Skeletal muscle satellite cell (primary cell): ENCODE results near the gene MMP28. TPM values are rescaled to one million over a fixed set of nuclear protein-coding genes. Genes with fewer than 3 reads are reported as not detected.

Source experiments
- H3K27me3 ChIP-seq: 2 replicates; pipeline ENCODE4 v1.7.0; 2013; ENCODE audit warnings: low read length; ENCODE audit not compliant: control insufficient read depth, insufficient read depth
- H3K36me3 ChIP-seq: 2 replicates; pipeline ENCODE4 v1.7.0; 2013; ENCODE audit warnings: mild to moderate bottlenecking, control low read depth, low read length; ENCODE audit not compliant: insufficient read depth
- H3K4me1 ChIP-seq: 2 replicates; pipeline ENCODE4 v1.7.0; 2013; ENCODE audit warnings: low read length; ENCODE audit not compliant: control insufficient read depth, insufficient read depth
- H3K4me2 ChIP-seq: 2 replicates; pipeline ENCODE4 v1.7.0; 2013; ENCODE audit warnings: mild to moderate bottlenecking, low read length
- H3K4me3 ChIP-seq: 2 replicates; pipeline ENCODE4 v1.7.0; 2013; ENCODE audit warnings: low read length
- H3K9ac ChIP-seq: 2 replicates; pipeline ENCODE4 v1.7.0; 2013; ENCODE audit warnings: mild to moderate bottlenecking, low read depth, low read length, moderate library complexity
- H3K9me3 ChIP-seq: replicated peaks from 2 replicates; pipeline ENCODE4 v1.7.0; 2013; ENCODE audit warnings: mild to moderate bottlenecking, control low read depth, low read length
- total RNA-seq: library from RNA; depleted of rRNA; stranded (reverse); fragments of >200 nt; gene quantifications from 2 replicates; pipeline ENCODE4 v1.2.3, GENCODE V29; 2012; rRNA removed

Gene MMP28, protein sequence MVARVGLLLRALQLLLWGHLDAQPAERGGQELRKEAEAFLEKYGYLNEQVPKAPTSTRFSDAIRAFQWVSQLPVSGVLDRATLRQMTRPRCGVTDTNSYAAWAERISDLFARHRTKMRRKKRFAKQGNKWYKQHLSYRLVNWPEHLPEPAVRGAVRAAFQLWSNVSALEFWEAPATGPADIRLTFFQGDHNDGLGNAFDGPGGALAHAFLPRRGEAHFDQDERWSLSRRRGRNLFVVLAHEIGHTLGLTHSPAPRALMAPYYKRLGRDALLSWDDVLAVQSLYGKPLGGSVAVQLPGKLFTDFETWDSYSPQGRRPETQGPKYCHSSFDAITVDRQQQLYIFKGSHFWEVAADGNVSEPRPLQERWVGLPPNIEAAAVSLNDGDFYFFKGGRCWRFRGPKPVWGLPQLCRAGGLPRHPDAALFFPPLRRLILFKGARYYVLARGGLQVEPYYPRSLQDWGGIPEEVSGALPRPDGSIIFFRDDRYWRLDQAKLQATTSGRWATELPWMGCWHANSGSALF
- total RNA-seq: under 0.01 and 0.51 TPM in 2 replicates

GRCh38 chr17:35795007-35795870 lies at the start of gene MMP28:
MMP28 (minus strand) TSS chr17:35795641; CDS start chr17:35795377, 264 bp downstream.
- H3K4me2 ChIP-seq: peak within 1 kb of the TSS; percentile 89
- no peaks in the 10 kb centered on the region for H3K36me3 ChIP-seq
- no peak within 1 kb of the TSS for H3K9ac ChIP-seq
- peak within 1 kb of the TSS; percentile 65 for H3K4me3 ChIP-seq
- no peaks in the 10 kb centered on the region for H3K9me3 ChIP-seq
- peaks cover 68% of the 10 kb centered on the region for H3K27me3 ChIP-seq
- peaks cover 14% of the 10 kb centered on the region for H3K4me1 ChIP-seq

DNA sequence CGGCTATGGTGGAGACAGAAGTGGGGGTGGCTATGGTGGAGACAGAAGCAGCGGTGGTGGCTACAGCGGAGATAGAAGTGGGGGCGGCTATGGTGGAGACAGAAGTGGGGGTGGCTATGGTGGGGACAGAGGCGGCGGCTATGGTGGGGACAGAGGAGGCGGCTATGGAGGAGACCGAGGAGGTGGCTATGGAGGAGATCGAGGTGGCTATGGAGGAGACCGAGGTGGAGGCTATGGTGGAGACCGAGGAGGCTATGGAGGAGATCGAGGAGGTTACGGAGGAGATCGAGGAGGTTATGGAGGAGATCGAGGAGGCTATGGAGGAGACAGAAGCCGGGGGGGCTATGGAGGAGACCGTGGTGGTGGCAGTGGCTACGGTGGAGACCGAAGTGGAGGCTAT lies 49.1 kb upstream of the MMP28 start:
- Histone ChIP-seq H3K4me1 (no peaks in the 10 kb centered on the region), H3K27me3 (no peaks in the 10 kb centered on the region), H3K36me3 (peaks cover 72% of the 10 kb centered on the region), H3K9ac (no peak overlapping the region), H3K9me3 (no peaks in the 10 kb centered on the region), H3K4me2 (no peak overlapping the region), H3K4me3 (no peak overlapping the region)

GRCh38 chr17:35843698-35844097 lies 48.3 kb upstream of the MMP28 start:
- Histone ChIP-seq H3K9ac (no peak overlapping the region), H3K36me3 (peaks cover 73% of the 10 kb centered on the region), H3K4me1 (no peaks in the 10 kb centered on the region), H3K4me2 (no peak overlapping the region), H3K4me3 (no peak overlapping the region), H3K27me3 (no peaks in the 10 kb centered on the region), H3K9me3 (no peaks in the 10 kb centered on the region)

DNA sequence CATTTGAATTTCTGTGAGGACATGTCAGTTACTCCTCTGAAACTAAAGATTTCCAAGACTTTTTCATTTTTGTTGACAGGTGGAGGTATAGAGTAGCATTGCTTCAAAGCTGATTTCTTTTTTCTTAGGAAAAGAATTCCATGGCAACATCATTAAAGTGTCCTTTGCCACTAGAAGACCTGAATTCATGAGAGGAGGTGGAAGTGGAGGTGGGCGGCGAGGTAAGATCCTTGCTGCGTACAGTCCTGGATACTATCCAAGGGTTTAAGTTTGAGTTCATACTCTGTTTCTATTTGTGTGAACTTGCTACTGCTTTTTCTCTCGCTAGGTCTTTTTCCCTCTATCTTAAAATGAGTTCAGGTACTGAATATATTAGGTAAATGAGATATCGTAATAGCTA lies 46.8 kb upstream of the MMP28 start:
- H3K27me3 ChIP-seq: no peaks in the 10 kb centered on the region
- H3K4me2 ChIP-seq: no peak overlapping the region
- no peak overlapping the region for H3K9ac ChIP-seq
- no peaks in the 10 kb centered on the region for H3K9me3 ChIP-seq
- peaks cover 71% of the 10 kb centered on the region for H3K36me3 ChIP-seq
- no peaks in the 10 kb centered on the region for H3K4me1 ChIP-seq
- no peak overlapping the region for H3K4me3 ChIP-seq

DNA sequence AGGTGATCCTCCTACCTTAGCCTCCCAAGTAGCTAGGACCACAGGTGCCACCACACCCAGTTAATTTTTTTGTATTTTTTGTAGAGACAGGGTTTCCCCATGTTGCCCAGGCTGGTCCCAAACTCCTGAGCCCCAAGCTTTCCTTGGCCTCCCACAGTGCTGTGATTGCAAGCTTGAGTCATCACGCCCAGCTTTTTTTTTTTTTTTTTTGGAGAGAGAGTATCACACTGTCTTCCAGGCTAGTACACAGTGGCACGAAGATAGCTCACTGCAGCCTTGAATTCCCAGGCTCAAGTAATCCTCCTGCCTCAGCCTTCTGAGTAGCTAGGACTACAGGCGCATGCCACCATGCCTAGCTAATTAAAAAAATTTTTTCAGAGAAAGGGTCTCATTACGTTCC lies 46.1 kb upstream of the MMP28 start:
- H3K27me3 ChIP-seq: no peaks in the 10 kb centered on the region
- no peak overlapping the region for H3K9ac ChIP-seq
- no peaks in the 10 kb centered on the region for H3K4me1 ChIP-seq
- no peak overlapping the region for H3K4me3 ChIP-seq
- H3K9me3 ChIP-seq: no peaks in the 10 kb centered on the region
- no peak overlapping the region for H3K4me2 ChIP-seq
- peaks cover 73% of the 10 kb centered on the region for H3K36me3 ChIP-seq

DNA sequence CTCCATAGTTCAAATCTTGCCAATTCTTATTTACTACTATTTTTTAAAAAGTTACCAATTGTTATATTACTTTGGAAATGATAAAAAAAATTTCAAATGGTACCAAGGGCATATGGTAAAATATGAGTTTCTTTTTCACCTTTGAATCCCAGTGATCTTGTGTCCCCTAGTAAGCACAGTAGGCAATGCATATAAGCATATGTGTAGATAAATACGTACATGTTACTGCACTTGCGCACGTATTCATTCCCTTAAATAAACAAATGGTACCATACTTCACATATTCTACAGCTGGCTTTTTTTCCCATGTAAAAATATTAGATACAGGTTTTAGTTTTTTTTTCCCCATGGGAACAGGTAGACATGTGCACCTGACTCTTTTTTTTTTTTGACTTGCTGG lies 45.7 kb upstream of the MMP28 start:
- peaks cover 73% of the 10 kb centered on the region for H3K36me3 ChIP-seq
- no peak overlapping the region for H3K4me2 ChIP-seq
- H3K4me3 ChIP-seq: no peak overlapping the region
- H3K9ac ChIP-seq: no peak overlapping the region
- H3K4me1 ChIP-seq: no peaks in the 10 kb centered on the region
- H3K27me3 ChIP-seq: no peaks in the 10 kb centered on the region
- no peaks in the 10 kb centered on the region for H3K9me3 ChIP-seq

DNA sequence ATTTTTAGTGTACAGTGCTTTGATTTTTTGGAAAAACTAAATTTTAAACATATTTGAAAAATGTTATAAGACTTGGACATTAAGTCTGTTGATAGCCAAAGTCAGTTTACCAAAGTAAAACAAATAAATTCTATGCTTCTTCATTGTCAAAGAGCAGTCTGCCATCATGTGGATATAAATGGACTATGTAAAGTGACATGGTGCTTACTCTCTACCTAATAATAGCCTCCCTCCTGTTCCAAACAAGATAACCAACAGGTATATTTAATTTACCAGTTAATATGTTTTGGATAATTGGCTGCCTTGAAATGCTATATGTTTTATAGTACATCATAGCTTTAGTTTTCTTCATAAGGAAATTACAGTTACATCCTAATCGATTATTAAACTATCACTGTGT lies 29.8 kb upstream of the MMP28 start:
- Histone ChIP-seq H3K27me3 (no peaks in the 10 kb centered on the region), H3K36me3 (peaks cover 73% of the 10 kb centered on the region), H3K4me2 (no peak overlapping the region), H3K4me1 (no peaks in the 10 kb centered on the region), H3K9me3 (no peaks in the 10 kb centered on the region), H3K4me3 (no peak overlapping the region), H3K9ac (no peak overlapping the region)

DNA sequence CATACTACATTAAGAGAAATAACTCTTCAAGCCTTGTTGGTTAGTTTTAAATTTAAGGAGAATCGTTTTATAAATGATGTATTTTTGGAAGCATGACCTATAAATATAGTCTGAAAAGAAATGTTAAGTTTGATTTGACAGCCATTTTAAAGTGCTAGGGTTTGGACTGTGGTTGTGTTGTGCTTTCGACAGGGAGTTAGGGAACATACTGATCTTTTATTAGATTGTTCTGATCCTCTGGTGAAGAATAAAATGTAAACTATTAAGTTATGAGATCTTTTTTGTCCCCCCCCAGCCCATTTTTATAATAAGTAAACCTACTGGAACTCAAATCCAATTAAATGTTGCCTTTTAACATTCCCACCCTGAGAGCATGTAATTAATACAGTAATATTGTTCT lies 25.9 kb upstream of the MMP28 start:
- Histone ChIP-seq H3K4me3 (no peak overlapping the region), H3K4me1 (no peaks in the 10 kb centered on the region), H3K36me3 (peaks cover 65% of the 10 kb centered on the region), H3K27me3 (no peaks in the 10 kb centered on the region), H3K9ac (no peak overlapping the region), H3K4me2 (no peak overlapping the region), H3K9me3 (no peaks in the 10 kb centered on the region)

DNA sequence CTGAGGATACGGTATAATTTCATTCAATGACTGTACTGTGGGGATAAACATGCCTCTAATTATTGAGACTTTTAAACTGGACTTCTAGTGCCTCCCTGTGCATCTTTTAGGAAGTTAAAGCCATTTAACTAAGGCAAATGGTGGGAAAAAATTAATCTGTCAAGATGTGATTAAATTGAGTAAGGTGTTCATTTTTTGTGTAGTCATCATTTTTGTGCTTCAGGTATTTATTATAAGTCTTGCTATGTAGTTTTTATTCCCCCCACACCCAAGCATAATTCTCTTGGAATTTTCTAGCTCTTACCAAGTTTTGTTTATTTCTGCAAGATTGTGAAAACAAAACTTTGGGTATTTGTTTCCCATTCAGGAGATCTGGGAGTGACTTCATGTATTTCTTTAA lies 24.0 kb upstream of the MMP28 start:
- no peaks in the 10 kb centered on the region for H3K9me3 ChIP-seq
- H3K36me3 ChIP-seq: peaks cover 59% of the 10 kb centered on the region

DNA sequence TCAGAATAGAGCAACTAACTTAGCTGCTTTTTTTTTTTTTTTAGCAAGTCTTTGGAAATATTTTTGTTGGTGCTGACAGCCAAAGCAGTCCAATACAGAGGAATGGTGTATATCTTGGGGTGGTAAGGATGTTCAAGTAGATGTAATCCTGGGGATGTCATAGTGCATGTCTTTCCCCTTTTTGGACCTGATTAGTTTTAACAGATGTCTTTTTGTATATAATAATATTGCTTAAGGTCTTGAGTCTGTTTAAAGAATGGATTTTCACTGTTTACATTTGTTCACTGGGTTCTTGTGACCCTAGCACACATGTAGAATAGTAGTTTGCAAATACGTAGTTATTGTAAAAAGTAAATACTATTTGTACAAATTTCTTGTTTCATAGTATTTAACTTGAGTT lies 21.8 kb upstream of the MMP28 start:
- Histone ChIP-seq H3K36me3 (peaks cover 41% of the 10 kb centered on the region), H3K9ac (no peak overlapping the region), H3K9me3 (no peaks in the 10 kb centered on the region), H3K4me1 (no peaks in the 10 kb centered on the region), H3K4me2 (no peak overlapping the region), H3K4me3 (no peak overlapping the region), H3K27me3 (no peaks in the 10 kb centered on the region)

More for the DNA sequence above, 24.0 kb upstream of the MMP28 start:
- H3K4me1 ChIP-seq: no peaks in the 10 kb centered on the region
- H3K27me3 ChIP-seq: no peaks in the 10 kb centered on the region
- H3K4me2 ChIP-seq: no peak overlapping the region
- no peak overlapping the region for H3K4me3 ChIP-seq
- no peak overlapping the region for H3K9ac ChIP-seq

DNA sequence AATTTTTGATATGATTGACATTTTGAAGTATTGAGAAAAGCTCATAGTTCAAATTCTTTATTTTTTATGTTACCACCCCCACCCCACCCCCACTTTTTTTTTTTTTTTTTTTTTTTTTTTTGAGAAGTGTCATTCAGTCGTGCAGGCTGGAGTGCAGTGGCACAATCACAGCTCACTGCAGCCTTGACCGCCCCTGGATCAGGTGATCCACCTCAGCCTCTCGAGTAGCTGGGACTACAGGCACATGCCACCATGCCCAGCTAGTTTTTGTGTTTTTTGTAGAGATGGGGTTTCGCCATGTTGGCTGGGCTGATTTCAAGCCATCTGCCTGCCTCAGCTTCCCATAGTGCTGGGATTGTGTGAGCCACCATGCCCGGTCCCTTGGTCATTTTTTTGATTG lies 21.3 kb upstream of the MMP28 start:
- Histone ChIP-seq H3K4me2 (no peak overlapping the region), H3K4me3 (no peak overlapping the region), H3K9ac (no peak overlapping the region), H3K9me3 (no peaks in the 10 kb centered on the region), H3K27me3 (no peaks in the 10 kb centered on the region), H3K4me1 (peaks cover 4% of the 10 kb centered on the region), H3K36me3 (peaks cover 40% of the 10 kb centered on the region)
